GM12891 (cell line): ENCODE results near the gene PSG7.
"Not testable (repeated sequence)": the region's sequence is repeated elsewhere in the genome, so short reads cannot be mapped to it uniquely, and the experiment has no call there.

Experiments used
- POLR2A ChIP-seq: IDR thresholded peaks from 2 replicates; pipeline ENCODE4 v1.6.1; 2011; ENCODE audit warnings: low read depth, low read length, control low read depth
- POLR2AphosphoS5 ChIP-seq: IDR thresholded peaks from 2 replicates; pipeline ENCODE4 v1.6.1; 2011; ENCODE audit warnings: low read depth, low read length, control low read depth

DNA sequence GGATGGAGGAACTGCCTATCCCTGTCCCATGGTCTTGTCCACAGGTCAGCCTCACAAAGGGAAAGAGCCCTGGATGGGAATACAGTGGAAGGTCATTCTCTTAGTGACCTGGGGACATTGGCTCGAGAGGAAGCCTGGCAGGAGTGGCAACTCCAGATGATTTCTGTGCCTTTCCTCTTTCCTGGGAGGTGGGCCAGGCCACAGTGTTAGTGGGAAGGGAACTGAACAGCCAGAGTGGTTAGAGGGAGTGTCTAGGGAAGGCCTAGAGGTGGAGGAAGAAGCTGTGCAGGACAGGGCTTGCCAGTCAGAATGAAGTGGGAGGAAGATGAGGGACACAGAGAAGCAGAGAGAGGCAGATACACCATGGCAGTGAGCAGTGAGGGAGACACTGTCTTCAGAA is 61.1 kb downstream of the PSG7 start:
- not testable (repeated sequence) for TF ChIP-seq POLR2AphosphoS5, POLR2A
